Astrocyte of the spinal cord (primary cell): ENCODE measurements around the gene CASTOR2.
"Not testable (repeated sequence)": the region's sequence is repeated elsewhere in the genome, so short reads cannot be mapped to it uniquely, and the experiment has no call there.

Source experiments
- DNase-seq: peaks from one replicate; pipeline ENCODE4 v3.0.0; 2011; ENCODE audit warnings: low read depth, low spot score
- H3K4me3 ChIP-seq: 2 replicates; pipeline ENCODE4 v1.5.1; 2011; ENCODE audit warnings: low read depth, mild to moderate bottlenecking, low read length, moderate library complexity
- in situ Hi-C: cut with HindIII; loops from 2 replicates; pipeline ENCODE4 v1.10.0; 2017; ENCODE audit warnings: low sequenced_read_pairs

Gene CASTOR2

DNA sequence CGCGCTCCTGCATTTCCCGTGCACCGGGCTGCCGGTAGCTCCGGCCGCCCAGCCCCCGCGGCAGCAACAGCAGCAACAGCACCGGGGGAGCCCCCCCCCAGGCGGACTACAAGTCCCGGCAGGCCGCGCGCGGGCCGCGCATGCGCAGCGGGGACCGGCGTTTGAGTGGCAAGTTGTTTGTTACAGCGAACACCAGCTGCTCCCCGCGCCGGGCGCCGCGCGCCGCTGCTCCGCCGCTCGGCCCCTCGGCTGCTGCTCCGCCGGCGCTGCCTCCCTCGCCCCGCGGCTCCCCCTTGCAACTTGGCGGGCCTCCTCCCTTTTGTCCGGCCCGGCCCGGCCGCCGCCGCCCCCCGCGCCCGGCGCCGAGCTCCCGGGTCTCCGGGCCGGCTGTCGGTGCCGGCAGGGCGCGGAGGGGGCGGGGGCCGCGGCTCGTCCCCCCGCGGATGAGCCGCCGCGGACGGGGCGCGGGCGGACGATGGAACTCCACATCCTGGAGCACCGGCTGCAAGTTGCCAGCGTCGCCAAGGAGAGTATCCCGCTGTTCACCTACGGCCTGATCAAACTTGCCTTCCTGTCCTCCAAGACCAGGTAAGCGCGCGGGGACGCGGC is at the start of gene CASTOR2:
Gene CASTOR2, plus strand, starts transcription at position 195 of the 609 bp plus-strand sequence. Its CDS starts 281 bp downstream, at position 476.
- DNase-seq, in situ Hi-C loops: not testable (repeated sequence)
- peak within 1 kb of the TSS; percentile 21 for H3K4me3 ChIP-seq

DNA sequence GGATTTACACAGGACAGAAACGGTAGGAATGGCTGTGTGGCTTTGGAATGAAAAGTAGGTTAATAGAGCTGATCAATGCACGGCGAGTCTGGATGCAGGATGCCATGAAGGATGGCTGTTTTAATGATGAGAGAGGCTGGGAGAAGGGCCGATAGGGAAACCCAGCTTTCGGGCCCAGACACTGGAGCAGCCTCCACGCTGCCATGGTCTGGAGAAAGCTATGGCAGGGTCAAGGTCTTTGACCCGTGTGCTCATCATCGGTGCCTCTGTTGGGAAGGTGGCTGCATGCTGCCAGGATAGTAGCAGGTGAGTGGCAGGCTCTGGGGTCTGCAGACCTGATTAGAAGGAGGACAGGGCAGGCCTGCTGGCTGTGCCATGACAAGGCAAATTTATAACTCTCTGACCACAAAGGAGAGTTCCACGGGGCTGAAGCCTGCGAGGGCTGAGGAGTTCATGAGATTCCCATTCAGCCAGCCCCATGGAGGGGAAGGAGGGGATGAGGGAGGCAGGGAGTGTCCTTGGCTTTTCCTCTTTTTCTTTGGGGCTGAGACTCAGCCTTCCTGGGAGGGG is 42.1 kb upstream of the CASTOR2 start:
- H3K4me3 ChIP-seq, DNase-seq, in situ Hi-C loops: not testable (repeated sequence)

GRCh38 chr7:74923644-74924043 is 40.9 kb upstream of the CASTOR2 start:
- DNase-seq, H3K4me3 ChIP-seq, in situ Hi-C loops: not testable (repeated sequence)

GRCh38 chr7:74926968-74927367 is 37.5 kb upstream of the CASTOR2 start:
- DNase-seq, H3K4me3 ChIP-seq, in situ Hi-C loops: not testable (repeated sequence)

GRCh38 chr7:74931563-74932328 is 32.8 kb upstream of the CASTOR2 start:
- H3K4me3 ChIP-seq, DNase-seq, in situ Hi-C loops: not testable (repeated sequence)

DNA sequence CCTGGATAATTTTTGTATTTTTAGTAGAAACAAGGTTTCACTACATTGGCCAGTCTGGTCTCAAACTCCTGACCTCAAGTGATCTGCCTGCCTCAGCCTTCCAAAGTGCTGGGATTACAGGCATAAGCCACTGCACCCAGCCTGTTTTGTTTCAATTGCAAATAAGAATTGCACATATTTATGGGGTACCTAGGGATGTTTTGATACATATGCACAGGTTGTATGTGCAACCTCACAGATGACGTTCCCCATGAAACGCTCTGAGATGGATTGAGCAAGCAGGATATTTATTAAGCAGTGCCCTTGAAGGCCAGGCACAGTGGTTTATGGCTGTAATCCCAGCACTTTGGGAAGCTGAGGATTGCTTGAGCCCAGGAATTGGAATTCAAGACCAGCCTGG is 25.1 kb upstream of the CASTOR2 start:
- H3K4me3 ChIP-seq, DNase-seq, in situ Hi-C loops: not testable (repeated sequence)

GRCh38 chr7:74941302-74942069 is 23.0 kb upstream of the CASTOR2 start:
- in situ Hi-C loops, H3K4me3 ChIP-seq, DNase-seq: not testable (repeated sequence)

DNA sequence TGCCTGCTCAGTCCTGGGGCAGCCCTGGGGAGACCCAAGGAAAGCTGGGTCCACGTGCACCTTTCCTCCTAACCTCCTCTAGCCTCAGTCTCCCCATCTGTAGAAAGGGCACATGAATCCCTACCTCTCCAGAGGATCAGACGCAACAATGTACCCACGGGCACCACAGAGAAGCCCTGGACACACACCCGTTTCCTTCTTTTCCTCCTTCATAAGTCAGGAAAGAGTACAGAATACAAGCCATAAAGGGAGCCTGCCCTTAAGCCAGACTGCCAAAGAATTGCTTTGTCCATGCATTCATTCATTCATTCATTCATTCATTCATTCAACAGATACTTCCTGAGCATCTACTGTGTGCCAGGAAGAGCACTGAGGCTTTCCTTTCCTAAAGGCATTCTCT is 20.6 kb upstream of the CASTOR2 start:
- in situ Hi-C loops, DNase-seq, H3K4me3 ChIP-seq: not testable (repeated sequence)

DNA sequence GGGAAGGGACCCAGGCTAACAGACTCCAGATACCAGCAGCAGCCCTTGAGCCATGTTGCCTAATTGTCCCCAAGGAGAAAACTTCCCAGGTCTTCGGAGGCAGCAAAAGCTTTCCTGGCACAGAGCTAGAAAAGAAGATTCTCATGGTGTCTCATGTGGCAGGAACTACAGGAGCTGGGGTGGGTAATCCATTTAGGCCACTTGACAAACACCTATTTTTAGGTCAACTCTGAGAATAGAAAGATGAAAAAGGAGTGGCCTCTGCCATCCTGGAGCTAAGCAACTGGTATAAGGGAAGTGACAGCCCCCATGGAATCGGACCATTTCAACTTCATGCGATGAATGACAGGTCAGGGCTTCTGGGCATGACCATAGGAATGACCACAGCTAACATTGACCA is 16.8 kb upstream of the CASTOR2 start:
- not testable (repeated sequence) for DNase-seq

GRCh38 chr7:74953774-74954173 is 10.7 kb upstream of the CASTOR2 start:
- H3K4me3 ChIP-seq, in situ Hi-C loops, DNase-seq: not testable (repeated sequence)

More for the DNA sequence above, 16.8 kb upstream of the CASTOR2 start:
- in situ Hi-C loops, H3K4me3 ChIP-seq: not testable (repeated sequence)

DNA sequence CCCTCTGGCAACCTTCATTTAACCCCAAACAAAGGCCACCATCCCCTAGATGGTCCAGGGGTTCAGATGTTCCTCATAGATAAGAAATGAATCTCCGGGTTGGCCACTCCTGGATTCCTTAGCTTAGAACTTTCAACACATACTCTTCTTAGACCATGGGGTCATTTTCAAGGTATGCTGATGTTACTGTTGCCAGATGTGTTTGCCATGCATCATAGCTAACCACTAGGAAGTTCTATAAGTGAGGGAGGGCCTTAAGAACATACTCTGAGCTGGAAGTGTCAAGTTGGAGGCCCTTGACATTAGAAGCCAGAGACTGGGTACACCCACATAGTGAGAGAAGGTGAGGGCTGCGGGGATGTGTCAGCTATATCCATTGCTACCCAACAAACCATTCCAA is 6.2 kb upstream of the CASTOR2 start:
- in situ Hi-C loops, result not testable (repeated sequence)

GRCh38 chr7:74963704-74964510 is 598 bp upstream of the CASTOR2 start:
- DNase-seq, in situ Hi-C loops: not testable (repeated sequence)
- peak overlapping the region; percentile 21 for H3K4me3 ChIP-seq

More for the DNA sequence above, 6.2 kb upstream of the CASTOR2 start:
- DNase-seq, H3K4me3 ChIP-seq: not testable (repeated sequence)

- DNase-seq, in situ Hi-C loops: not testable (repeated sequence)
Measured at GRCh38 chr7:74966208-74966854, 1.8 kb downstream of the CASTOR2 start.

GRCh38 chr7:74966909-74967308 is 2.4 kb downstream of the CASTOR2 start:
- H3K4me3 ChIP-seq, DNase-seq, in situ Hi-C loops: not testable (repeated sequence)

More at GRCh38 chr7:74966208-74966854, 1.8 kb downstream of the CASTOR2 start:
- H3K4me3 ChIP-seq, result not testable (repeated sequence)

DNA sequence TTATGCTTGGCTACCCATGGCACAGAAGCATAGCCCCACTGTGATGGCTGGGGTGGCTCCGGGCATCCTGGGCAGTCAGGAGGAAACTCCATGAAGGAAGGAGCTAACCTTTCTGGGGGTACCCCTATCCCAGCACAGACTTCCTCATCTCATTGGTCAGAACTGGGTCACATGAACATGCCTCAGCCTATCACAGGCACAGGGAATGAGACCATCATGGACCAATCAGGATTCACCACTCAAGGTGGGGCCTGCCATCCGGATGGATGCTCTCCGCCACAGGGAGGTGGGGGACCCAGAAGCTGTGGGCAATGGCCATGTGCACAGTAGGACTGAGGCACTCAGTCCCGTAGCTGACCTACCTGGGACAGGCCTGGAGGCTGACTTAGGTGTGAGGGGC is 6.9 kb downstream of the CASTOR2 start:
- DNase-seq, H3K4me3 ChIP-seq, in situ Hi-C loops: not testable (repeated sequence)

DNA sequence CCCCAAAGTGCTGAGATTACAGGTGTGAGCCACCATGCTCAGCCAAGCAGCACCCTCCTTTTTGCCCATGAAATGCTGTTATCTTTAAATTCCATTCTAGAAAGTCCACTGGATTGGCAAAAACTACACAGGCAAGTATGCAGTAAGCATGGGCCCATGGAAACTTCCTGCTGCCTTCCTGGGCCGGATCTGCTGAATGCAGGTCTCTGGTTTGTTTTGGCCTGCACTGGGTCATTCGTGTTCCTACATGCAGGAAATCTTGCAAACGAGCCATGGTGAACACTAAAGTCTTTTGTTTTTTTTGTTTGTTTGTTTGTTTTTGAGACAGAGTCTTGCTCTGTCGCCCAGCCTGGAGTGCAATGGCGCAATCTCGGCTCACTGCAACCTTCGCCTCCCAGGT is 7.9 kb downstream of the CASTOR2 start:
- in situ Hi-C loops, H3K4me3 ChIP-seq, DNase-seq: not testable (repeated sequence)
